HepG2 (cell line): ENCODE measurements around the gene MFSD12. TPM values are rescaled to one million over a fixed set of nuclear protein-coding genes. Genes with fewer than 3 reads are reported as not detected.

Source experiments
- AKAP8 ChIP-seq: sonication (generic); formaldehyde crosslinking; IDR thresholded peaks from 2 replicates; pipeline ENCODE4 v1.5.1; 2020; ENCODE audit warnings: mild to moderate bottlenecking, missing genetic modification reagents
- FLYWCH1 ChIP-seq: sonication (generic); formaldehyde crosslinking; IDR thresholded peaks from 2 replicates; pipeline ENCODE4 v1.8.1; 2023; ENCODE audit warnings: mild to moderate bottlenecking, missing genetic modification reagents
- HIVEP1 ChIP-seq: sonication (generic); formaldehyde crosslinking; IDR thresholded peaks from 2 replicates; pipeline ENCODE4 v1.4.0; 2020; ENCODE audit warnings: mild to moderate bottlenecking, missing genetic modification reagents
- RBAK ChIP-seq: sonication (generic); formaldehyde crosslinking; IDR thresholded peaks from 2 replicates; pipeline ENCODE4 v1.5.1; 2020; ENCODE audit warnings: mild to moderate bottlenecking, missing genetic modification reagents
- SIN3A ChIP-seq: IDR thresholded peaks from 2 replicates; pipeline ENCODE4 v1.6.1; 2011; ENCODE audit warnings: low read depth, mild to moderate bottlenecking, control low read depth, low read length, borderline replicate concordance
- TEAD3 ChIP-seq: optimal IDR thresholded peaks from 2 replicates; pipeline ENCODE3; 2016; ENCODE audit warnings: borderline replicate concordance
- TRIM24 ChIP-seq: sonication (generic); formaldehyde crosslinking; IDR thresholded peaks from 2 replicates; pipeline ENCODE4 v1.8.0; 2022; ENCODE audit warnings: mild to moderate bottlenecking, missing genetic modification reagents
- ZFY ChIP-seq: sonication (generic); formaldehyde crosslinking; IDR thresholded peaks from 2 replicates; pipeline ENCODE4 v1.4.0; 2020; ENCODE audit warnings: missing genetic modification reagents
- ZKSCAN1 ChIP-seq: fragments of 150-350 bp; IDR thresholded peaks from 2 replicates; pipeline ENCODE4 v1.6.1; 2014; ENCODE audit warnings: low read length
- ZNF230 ChIP-seq: sonication (generic); formaldehyde crosslinking; IDR thresholded peaks from 2 replicates; pipeline ENCODE4 v1.4.0; 2020; ENCODE audit warnings: mild to moderate bottlenecking, missing genetic modification reagents
- polyA plus RNA-seq, 8 experiments: library from polyadenylated mRNA; depleted of rRNA in 3 of 8; stranded (reverse) in 7 of 8; unstranded in 1 of 8; fragments of >200 nt; fragmentation: Illumina TruSeq in 4 of 8; extraction: Trizol in 4 of 8; gene quantifications; 2 replicates each; pipeline versions ENCODE4 v1.2.1 to v1.2.3, GENCODE V29; 2011 to 2016; ENCODE audit warnings: low read depth in 4 of 8, missing spikeins in 1 of 8, mixed read lengths in 1 of 8; ENCODE audit not compliant: insufficient read depth in 1 of 8
- total RNA-seq, 5 experiments: library from RNA; depleted of rRNA; stranded (reverse); fragments of >200 nt; fragmentation: Illumina TruSeq; extraction: Trizol; gene quantifications; 2 replicates each; pipeline ENCODE4 v1.2.3, GENCODE V29; 2016; ENCODE audit warnings: low read depth in 1 of 5
- TF ChIP-seq, protein P1 (sequence below): sonication (generic); formaldehyde crosslinking; IDR thresholded peaks from 2 replicates; pipeline ENCODE4 v1.8.1; 2023; ENCODE audit warnings: missing genetic modification reagents, inconsistent platforms, borderline replicate concordance
- TF ChIP-seq, protein P2 (sequence below): sonication (generic); formaldehyde crosslinking; IDR thresholded peaks from 2 replicates; pipeline ENCODE4 v1.5.0; 2020; ENCODE audit warnings: missing genetic modification reagents, mild to moderate bottlenecking, borderline replicate concordance
- TF ChIP-seq, protein P3 (sequence below): IDR thresholded peaks from 2 replicates; pipeline ENCODE4 v1.6.1; 2016; ENCODE audit warnings: low read depth, borderline replicate concordance

The MFSD12 gene
- total and polyA plus RNA-seq, 2 of the 13 experiments (the other 11 are each of a cell fraction or from before 2014, with no cell fraction given) = 27.2 to 29.1 TPM

DNA sequence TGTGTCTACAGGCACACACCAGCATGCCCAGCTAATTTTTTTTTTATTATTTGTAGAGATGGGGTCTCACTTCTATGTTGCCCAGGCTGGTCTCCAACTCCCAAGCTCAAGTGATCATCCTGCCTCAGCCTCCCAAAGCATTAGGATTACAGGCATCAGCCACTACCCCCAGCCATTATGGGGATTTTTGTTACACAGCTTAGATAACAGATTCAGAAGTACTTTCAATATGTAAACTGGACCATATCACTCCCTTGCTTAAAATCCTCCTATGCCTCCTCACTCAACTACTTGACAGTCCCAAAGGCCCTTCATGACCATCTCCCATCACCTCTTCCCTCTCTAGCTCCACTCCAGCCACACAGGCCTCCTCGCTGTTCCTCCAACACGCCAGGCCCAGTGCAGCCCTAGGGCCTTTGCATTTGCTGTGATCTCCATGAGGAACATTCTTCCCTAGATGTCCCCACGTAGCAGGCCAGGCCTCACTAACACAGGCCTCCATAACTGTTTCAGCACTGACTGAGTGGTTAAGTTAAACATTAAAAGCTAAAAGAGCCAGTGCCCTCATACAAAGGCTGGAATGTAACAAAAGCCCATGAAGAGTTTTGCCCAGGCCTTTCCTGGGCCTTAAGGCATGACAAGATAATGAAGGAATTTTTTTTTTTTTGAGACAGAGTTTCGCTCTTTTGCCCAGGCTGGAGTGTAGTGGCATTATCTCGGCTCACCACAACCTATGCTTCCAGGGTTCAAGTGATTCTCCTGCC lies 59.4 kb downstream of the MFSD12 start (continued):
- TF ChIP-seq ZFY (CRISPR knock-in tag) = peak; percentile 44; the same call in 1 of the 2 replicates
- TF ChIP-seq, protein P1, sequence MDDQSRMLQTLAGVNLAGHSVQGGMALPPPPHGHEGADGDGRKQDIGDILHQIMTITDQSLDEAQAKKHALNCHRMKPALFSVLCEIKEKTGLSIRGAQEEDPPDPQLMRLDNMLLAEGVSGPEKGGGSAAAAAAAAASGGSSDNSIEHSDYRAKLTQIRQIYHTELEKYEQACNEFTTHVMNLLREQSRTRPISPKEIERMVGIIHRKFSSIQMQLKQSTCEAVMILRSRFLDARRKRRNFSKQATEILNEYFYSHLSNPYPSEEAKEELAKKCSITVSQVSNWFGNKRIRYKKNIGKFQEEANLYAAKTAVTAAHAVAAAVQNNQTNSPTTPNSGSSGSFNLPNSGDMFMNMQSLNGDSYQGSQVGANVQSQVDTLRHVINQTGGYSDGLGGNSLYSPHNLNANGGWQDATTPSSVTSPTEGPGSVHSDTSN = no peak
- peak; percentile 62 for TF ChIP-seq TEAD3 (CRISPR knock-in tag)
- TF ChIP-seq HIVEP1 = no peak
- no peak for TF ChIP-seq AKAP8
- TF ChIP-seq, protein P2, sequence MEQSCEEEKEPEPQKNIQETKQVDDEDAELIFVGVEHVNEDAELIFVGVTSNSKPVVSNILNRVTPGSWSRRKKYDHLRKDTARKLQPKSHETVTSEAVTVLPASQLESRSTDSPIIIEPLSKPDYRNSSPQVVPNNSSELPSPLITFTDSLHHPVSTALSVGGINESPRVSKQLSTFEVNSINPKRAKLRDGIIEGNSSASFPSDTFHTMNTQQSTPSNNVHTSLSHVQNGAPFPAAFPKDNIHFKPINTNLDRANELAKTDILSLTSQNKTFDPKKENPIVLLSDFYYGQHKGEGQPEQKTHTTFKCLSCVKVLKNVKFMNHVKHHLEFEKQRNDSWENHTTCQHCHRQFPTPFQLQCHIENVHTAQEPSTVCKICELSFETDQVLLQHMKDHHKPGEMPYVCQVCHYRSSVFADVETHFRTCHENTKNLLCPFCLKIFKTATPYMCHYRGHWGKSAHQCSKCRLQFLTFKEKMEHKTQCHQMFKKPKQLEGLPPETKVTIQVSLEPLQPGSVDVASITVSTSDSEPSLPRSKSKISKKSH (CRISPR knock-in tag) = no peak
- no peak for TF ChIP-seq SIN3A
- TF ChIP-seq ZNF230 (CRISPR knock-in tag) = no peak
- no peak for TF ChIP-seq FLYWCH1 (CRISPR knock-in tag)
- TF ChIP-seq ZKSCAN1 = no peak
- TF ChIP-seq TRIM24 (CRISPR knock-in tag) = no peak
- TF ChIP-seq RBAK (CRISPR knock-in tag) = peak; percentile 89
- TF ChIP-seq, protein P3, sequence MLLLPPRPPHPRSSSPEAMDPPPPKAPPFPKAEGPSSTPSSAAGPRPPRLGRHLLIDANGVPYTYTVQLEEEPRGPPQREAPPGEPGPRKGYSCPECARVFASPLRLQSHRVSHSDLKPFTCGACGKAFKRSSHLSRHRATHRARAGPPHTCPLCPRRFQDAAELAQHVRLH (CRISPR knock-in tag) = no peak
